DMS79 (cell line): ENCODE measurements around the gene SPTBN1.

Experiments
- DNase-seq: peaks from one replicate; lab custom pipeline; 2025; lab: John Stamatoyannopoulos, UW

SPTBN1 gene

GRCh38 chr2:54634564-54635511 is 178.7 kb downstream of the SPTBN1 start:
- DNase-seq = no peak

DNA sequence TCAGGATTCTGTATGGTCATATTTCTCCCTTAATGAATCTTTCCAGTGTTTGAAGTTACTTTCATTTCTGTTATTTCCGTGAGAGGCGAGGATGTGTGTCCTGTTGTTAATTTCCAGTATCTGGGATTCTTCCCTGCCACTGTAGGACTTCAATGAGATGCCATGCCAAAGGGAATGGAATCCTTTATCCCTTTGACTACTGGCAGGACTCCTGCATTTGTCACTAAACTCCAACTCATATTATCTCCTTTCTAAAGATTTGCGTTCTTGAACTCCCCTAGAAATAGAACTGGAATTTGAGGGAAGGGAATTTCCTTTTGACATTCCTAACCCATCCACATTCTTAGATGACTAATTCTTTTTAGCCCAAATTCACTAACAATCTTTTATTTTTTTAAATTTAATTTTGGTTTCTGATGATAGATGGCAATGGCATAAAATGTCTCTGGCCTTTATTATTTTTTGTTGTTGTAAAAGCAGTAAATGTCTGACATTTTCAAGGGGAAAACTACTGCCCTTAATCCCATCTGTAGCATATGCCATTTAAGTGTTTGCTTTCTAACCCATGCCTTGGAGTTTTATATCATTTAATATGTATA is 179.5 kb downstream of the SPTBN1 start:
- no peak for DNase-seq

DNA sequence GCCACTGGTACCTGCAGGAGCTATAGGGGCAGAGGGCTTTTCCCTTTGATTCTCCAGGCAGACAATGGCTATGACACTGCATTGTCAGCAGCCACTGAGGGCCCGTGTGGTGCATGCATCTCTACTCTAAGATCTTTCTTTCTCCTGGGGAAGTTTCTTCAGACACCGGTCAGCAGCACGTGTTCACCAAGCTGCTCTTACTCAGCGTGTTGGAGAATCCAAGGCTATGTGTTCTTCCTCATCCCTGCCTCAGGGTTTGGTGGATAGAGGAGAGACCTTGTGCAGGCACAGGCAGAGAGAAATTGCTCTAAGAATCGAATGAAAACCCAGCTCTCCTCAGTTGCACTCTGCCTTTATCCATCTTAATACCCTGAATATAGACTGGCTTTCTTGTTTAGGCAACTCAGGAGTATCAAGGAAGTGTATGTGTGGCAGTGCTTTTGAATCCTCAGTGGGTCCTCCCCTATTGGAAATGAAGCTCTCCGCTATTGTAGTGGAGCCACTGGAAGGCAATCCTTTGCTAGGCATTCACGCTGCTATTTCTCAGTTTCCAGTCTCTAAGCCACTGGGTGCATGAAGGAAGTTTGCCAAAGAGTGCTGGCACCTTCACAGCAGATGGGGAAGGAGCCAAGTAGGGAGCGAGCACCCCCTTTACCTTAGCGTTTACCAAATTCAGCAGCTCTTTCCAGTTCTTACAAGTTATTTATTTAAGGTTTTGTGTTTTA is 180.4 kb downstream of the SPTBN1 start:
- DNase-seq = no peak

DNA sequence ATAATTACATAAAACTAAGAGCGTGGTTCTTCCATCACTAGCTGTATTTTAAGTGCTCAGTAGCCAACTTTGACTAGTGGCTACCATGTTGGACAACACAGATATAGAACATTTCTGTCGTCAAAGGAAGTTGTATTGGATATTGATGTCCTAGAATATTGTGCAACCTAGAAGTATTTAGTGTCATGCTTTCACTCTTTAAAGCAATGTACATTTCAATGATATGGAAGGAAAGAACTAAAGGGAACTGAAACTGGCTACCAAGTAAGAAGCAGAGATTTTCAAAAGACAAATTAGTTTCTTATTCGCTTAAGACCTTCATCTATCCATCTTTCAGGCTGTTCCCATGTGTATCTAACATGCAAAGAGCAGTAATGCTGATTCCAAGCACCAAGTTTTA is 182.0 kb downstream of the SPTBN1 start:
- no peak for DNase-seq

DNA sequence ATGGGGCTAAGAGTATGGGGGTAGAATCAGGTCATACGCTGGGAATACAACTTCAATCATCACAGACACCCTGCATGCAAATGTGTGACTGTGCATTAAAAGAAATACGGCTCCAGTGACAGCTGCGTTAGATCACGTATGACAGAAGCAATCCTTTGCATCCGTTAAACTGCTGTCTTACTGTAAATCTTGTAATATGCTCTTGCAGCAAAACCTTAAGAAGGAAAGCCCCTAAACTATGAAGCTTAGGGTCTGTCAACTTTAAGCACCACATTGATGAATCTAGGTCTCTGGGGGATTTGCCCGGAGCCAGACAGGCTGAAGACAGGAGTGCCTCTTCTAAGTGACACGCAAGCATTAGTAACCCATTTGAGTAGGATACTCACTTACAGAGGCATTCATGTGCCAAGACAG is 182.7 kb downstream of the SPTBN1 start:
- no peak for DNase-seq

- no peak for DNase-seq
Observed at GRCh38 chr2:54639609-54640008, 183.5 kb downstream of the SPTBN1 start.

GRCh38 chr2:54640834-54641540 is 184.9 kb downstream of the SPTBN1 start:
- DNase-seq = no peak

DNA sequence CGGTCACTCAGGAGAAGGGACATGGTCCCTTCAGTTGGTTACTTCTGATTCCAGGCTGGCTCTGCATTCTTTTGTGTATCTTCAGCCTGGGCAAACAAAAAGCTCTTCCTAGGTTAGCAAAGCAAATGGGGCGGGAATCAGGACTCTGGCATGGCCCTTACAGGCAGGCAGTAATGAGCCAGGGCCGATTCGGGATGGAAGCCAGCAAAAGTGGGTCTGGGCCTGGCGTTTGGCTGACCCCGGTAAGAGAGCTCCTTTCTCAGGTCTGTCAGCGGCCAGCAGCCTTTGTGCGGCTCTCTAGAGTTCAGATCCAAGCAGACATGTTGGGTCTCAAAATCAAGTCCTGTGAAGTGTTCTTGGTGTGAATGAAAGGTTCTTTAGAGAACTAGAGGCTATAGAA is 185.9 kb downstream of the SPTBN1 start:
- no peak for DNase-seq

GRCh38 chr2:54642677-54643430 is 186.7 kb downstream of the SPTBN1 start:
- DNase-seq = no peak

GRCh38 chr2:54644236-54644635 is 188.1 kb downstream of the SPTBN1 start:
- no peak for DNase-seq

GRCh38 chr2:54646170-54646927 is 190.2 kb downstream of the SPTBN1 start:
- no peak for DNase-seq

GRCh38 chr2:54648256-54648655 is 192.1 kb downstream of the SPTBN1 start:
- DNase-seq = no peak

DNA sequence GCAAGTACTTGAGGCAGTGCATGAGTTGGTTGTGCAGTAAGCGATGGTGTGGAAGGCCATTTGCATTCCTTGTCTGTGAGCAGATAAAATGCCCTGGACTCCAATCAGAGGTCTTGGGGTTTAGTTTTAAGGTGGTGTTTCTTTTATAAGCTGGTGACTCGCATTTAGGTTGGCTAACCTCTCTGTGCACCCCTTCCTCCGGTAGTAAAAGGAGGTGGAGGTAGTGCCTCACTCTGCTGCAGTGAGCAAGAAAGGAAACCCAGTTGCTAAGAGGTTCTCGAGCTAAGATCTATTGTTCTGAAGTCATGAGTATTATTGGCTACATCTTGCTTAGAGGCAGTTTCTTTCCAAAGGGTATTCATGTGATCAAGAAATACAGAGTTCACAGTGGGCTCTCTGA is 193.1 kb downstream of the SPTBN1 start:
- no peak for DNase-seq

- DNase-seq = no peak
Observed at GRCh38 chr2:54649633-54650032, 193.5 kb downstream of the SPTBN1 start.

- no peak for DNase-seq
Observed at GRCh38 chr2:54650612-54651011, 194.5 kb downstream of the SPTBN1 start.

- DNase-seq = no peak
Observed at GRCh38 chr2:54651291-54651690, 195.2 kb downstream of the SPTBN1 start.

- no peak for DNase-seq
Observed at GRCh38 chr2:54652540-54652939, 196.4 kb downstream of the SPTBN1 start.

DNA sequence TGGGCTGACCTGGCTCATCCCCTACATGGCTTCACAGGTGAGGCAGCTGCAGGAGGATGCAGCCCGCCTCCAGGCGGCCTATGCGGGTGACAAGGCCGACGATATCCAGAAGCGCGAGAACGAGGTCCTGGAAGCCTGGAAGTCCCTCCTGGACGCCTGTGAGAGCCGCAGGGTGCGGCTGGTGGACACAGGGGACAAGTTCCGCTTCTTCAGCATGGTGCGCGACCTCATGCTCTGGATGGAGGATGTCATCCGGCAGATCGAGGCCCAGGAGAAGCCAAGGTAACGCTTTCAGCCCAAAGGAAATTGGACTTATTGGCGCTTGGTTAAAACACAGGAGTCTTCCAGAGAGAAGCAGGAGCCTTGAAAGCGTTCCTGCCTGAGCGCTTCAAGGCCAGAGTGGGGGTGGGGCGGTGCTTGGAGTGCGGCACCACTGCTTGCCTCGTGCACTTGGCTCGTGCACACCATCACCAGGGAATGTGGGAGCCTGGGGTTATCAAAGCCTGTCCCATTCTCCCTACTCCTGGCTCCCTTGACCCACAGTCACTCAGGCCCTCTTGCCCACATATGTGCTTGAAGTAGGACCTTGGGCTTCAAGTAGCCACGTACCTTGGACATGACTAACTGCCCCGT is 197.6 kb downstream of the SPTBN1 start:
- DNase-seq = no peak

GRCh38 chr2:54655046-54655809 is 199.1 kb downstream of the SPTBN1 start:
- DNase-seq = no peak
